Measurements from ENCODE around the gene CLCN4.

DNA sequence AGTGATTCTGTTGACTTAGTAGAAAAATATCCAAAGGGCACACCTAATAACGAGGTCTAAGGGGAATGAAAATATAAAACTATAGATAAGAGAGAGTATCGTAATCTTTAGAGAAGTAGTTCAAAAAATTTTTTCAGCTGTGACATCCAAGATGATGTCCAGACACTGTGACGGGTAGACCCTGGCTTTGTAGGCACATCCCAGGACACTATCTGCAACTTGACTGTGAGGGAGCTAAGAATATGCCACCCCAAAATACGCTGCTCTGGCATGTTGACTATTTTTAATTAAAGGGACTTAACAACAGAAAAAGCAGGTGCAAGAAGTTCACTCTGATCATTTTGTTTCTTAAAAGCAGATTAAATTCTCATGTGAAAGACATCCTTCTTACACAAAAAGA, 89.5 kb downstream of the CLCN4 start:
- TF ChIP-seq, protein P1, sequence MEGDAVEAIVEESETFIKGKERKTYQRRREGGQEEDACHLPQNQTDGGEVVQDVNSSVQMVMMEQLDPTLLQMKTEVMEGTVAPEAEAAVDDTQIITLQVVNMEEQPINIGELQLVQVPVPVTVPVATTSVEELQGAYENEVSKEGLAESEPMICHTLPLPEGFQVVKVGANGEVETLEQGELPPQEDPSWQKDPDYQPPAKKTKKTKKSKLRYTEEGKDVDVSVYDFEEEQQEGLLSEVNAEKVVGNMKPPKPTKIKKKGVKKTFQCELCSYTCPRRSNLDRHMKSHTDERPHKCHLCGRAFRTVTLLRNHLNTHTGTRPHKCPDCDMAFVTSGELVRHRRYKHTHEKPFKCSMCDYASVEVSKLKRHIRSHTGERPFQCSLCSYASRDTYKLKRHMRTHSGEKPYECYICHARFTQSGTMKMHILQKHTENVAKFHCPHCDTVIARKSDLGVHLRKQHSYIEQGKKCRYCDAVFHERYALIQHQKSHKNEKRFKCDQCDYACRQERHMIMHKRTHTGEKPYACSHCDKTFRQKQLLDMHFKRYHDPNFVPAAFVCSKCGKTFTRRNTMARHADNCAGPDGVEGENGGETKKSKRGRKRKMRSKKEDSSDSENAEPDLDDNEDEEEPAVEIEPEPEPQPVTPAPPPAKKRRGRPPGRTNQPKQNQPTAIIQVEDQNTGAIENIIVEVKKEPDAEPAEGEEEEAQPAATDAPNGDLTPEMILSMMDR (conservative IDR thresholded peaks at IDR 0.05; ENCODE audit: low read length), result no peak
- TF ChIP-seq EZH2phosphoT487 (IDR thresholded peaks at IDR 0.05; ENCODE audit: borderline replicate concordance), result no peak
